Cardiac fibroblast (primary cell): ENCODE measurements around the gene DUS2.
"Not testable (repeated sequence)": the region's sequence is repeated elsewhere in the genome, so short reads cannot be mapped to it uniquely, and the experiment has no call there.

Source experiments
- DNase-seq, 2 donors: peaks; one replicate each; pipeline versions ENCODE4 v3.0.0 to v3.0.0-alpha.2; 2010; ENCODE audit warnings: low read depth in 2 of 2
- H3K4me3 ChIP-seq, 2 donors: replicated peaks in 1 of 2; 1 replicate in 1 of 2; 2 replicates in 1 of 2; pipeline ENCODE4 v1.5.1; 2011; ENCODE audit warnings: low read depth in 2 of 2, low read length in 2 of 2, mild to moderate bottlenecking in 2 of 2, moderate library complexity in 1 of 2
- CTCF ChIP-seq: IDR thresholded peaks from one replicate; pipeline ENCODE4 v1.5.1; 2011; ENCODE audit warnings: low read depth, mild to moderate bottlenecking, low read length, inconsistent platforms

DUS2 gene

GRCh38 chr16:68015681-68016080 lies 7.4 kb upstream of the DUS2 start, which contains the start of gene DPEP2NB:
Gene DPEP2NB (minus strand): TSS chr16:68015911. CDS start chr16:68015770, 141 bp downstream.
- TF ChIP-seq CTCF, result no peak
- no peak for DNase-seq
- H3K4me3 ChIP-seq, result no peak within 1 kb of the TSS

- TF ChIP-seq CTCF, result no peak
- DNase-seq, result no peak
- H3K4me3 ChIP-seq, result no peak overlapping the region
These were observed 3.9 kb upstream of the DUS2 start for GRCh38 chr16:68019167-68019680.

- no peak for TF ChIP-seq CTCF
- DNase-seq, result no peak
- peak overlapping the region; percentile 80 to 93 for H3K4me3 ChIP-seq
These were observed 1.6 kb upstream of the DUS2 start for GRCh38 chr16:68021490-68021889.

- TF ChIP-seq CTCF, result no peak
- peak overlapping the region; percentile 80 to 93 for H3K4me3 ChIP-seq
- no peak for DNase-seq
These were observed 781 bp upstream of the DUS2 start for GRCh38 chr16:68022278-68022727.

GRCh38 chr16:68028996-68029395 lies 5.9 kb downstream of the DUS2 start:
- no peak for DNase-seq
- no peak overlapping the region for H3K4me3 ChIP-seq
- TF ChIP-seq CTCF, result no peak

GRCh38 chr16:68030108-68030507 lies 7.0 kb downstream of the DUS2 start:
- peak; percentile 60 to 68 for DNase-seq
- not testable (repeated sequence) for H3K4me3 ChIP-seq

GRCh38 chr16:68031951-68032350 lies 8.9 kb downstream of the DUS2 start:
- TF ChIP-seq CTCF, result no peak
- H3K4me3 ChIP-seq, result no peak overlapping the region
- peak in 1 of 2 donors; percentile 53 for DNase-seq
